ENCODE results near the gene UNC13C. TPM values are rescaled to one million over a fixed set of nuclear protein-coding genes. Genes with fewer than 3 reads are reported as not detected.

UNC13C gene
- total and polyA plus RNA-seq, 2 donors, result 0.04 to 9.9 TPM

GRCh38 chr15:54033869-54034458, 55.7 kb downstream of the UNC13C start:
- peak; percentile 8 for DNase-seq (ENCODE audit: extremely low spot score)
- Histone ChIP-seq H3K4me3 (ENCODE audit: low read depth, low read length) (no peak overlapping the region), H3K4me1 (ENCODE audit: insufficient read depth) (no peaks in the 10 kb centered on the region), H3K27ac (ENCODE audit: low read depth) (no peak overlapping the region), H3K36me3 (ENCODE audit: insufficient read depth) (no peaks in the 10 kb centered on the region)
- 23% methylated on average over 3 of the region's 3 CpGs for WGBS

- no peaks in the 10 kb centered on the region for H3K36me3 ChIP-seq (ENCODE audit: insufficient read depth)
- DNase-seq (ENCODE audit: extremely low spot score), result no peak
- no peak overlapping the region for H3K4me3 ChIP-seq (ENCODE audit: low read depth, low read length)
- H3K4me1 ChIP-seq (ENCODE audit: insufficient read depth), result no peaks in the 10 kb centered on the region
- H3K27ac ChIP-seq (ENCODE audit: low read depth), result no peak overlapping the region
- WGBS, result 94% methylated on average over 7 of the region's 7 CpGs
Measured at GRCh38 chr15:54035616-54036015, 57.4 kb downstream of the UNC13C start.

- WGBS, result 75% methylated on average over 2 of the region's 2 CpGs
- no peaks in the 10 kb centered on the region for H3K36me3 ChIP-seq (ENCODE audit: insufficient read depth)
- no peak for DNase-seq (ENCODE audit: extremely low spot score)
- H3K27ac ChIP-seq (ENCODE audit: low read depth), result no peak overlapping the region
- H3K4me1 ChIP-seq (ENCODE audit: insufficient read depth), result no peaks in the 10 kb centered on the region
- H3K4me3 ChIP-seq (ENCODE audit: low read depth, low read length), result no peak overlapping the region
Measured at GRCh38 chr15:54045397-54045796, 67.2 kb downstream of the UNC13C start.

GRCh38 chr15:54046093-54046492, 67.9 kb downstream of the UNC13C start:
- no peaks in the 10 kb centered on the region for H3K36me3 ChIP-seq (ENCODE audit: insufficient read depth)
- WGBS, result 85% methylated on average over 2 of the region's 2 CpGs
- H3K4me1 ChIP-seq (ENCODE audit: insufficient read depth), result no peaks in the 10 kb centered on the region
- H3K4me3 ChIP-seq (ENCODE audit: low read depth, low read length), result no peak overlapping the region
- no peak overlapping the region for H3K27ac ChIP-seq (ENCODE audit: low read depth)
- DNase-seq (ENCODE audit: extremely low spot score), result no peak

GRCh38 chr15:54064365-54064764, 86.1 kb downstream of the UNC13C start:
- no peak for DNase-seq (ENCODE audit: extremely low spot score)
- H3K36me3 ChIP-seq (ENCODE audit: insufficient read depth), result no peaks in the 10 kb centered on the region
- H3K27ac ChIP-seq (ENCODE audit: low read depth), result no peak overlapping the region
- H3K4me1 ChIP-seq (ENCODE audit: insufficient read depth), result no peaks in the 10 kb centered on the region
- 53% methylated on average over 3 of the region's 3 CpGs for WGBS
- no peak overlapping the region for H3K4me3 ChIP-seq (ENCODE audit: low read depth, low read length)

GRCh38 chr15:54066403-54066802, 88.2 kb downstream of the UNC13C start:
- no peaks in the 10 kb centered on the region for H3K4me1 ChIP-seq (ENCODE audit: insufficient read depth)
- no peak overlapping the region for H3K4me3 ChIP-seq (ENCODE audit: low read depth, low read length)
- H3K36me3 ChIP-seq (ENCODE audit: insufficient read depth), result no peaks in the 10 kb centered on the region
- no peak overlapping the region for H3K27ac ChIP-seq (ENCODE audit: low read depth)
- 78% methylated on average over 3 of the region's 3 CpGs for WGBS
- DNase-seq (ENCODE audit: extremely low spot score), result no peak

- 44% methylated on average over 7 of the region's 7 CpGs for WGBS
- no peak for DNase-seq (ENCODE audit: extremely low spot score)
- Histone ChIP-seq H3K4me1 (ENCODE audit: insufficient read depth) (no peaks in the 10 kb centered on the region), H3K27ac (ENCODE audit: low read depth) (no peak overlapping the region), H3K36me3 (ENCODE audit: insufficient read depth) (no peaks in the 10 kb centered on the region), H3K4me3 (ENCODE audit: low read depth, low read length) (no peak overlapping the region)
Measured at GRCh38 chr15:54082836-54083492, 104.7 kb downstream of the UNC13C start.

GRCh38 chr15:54083501-54083900, 105.3 kb downstream of the UNC13C start:
- 88% methylated on average over 4 of the region's 4 CpGs for WGBS
- Histone ChIP-seq H3K27ac (ENCODE audit: low read depth) (no peak overlapping the region), H3K4me3 (ENCODE audit: low read depth, low read length) (no peak overlapping the region), H3K4me1 (ENCODE audit: insufficient read depth) (no peaks in the 10 kb centered on the region), H3K36me3 (ENCODE audit: insufficient read depth) (no peaks in the 10 kb centered on the region)
- DNase-seq (ENCODE audit: extremely low spot score), result no peak

- WGBS, result 79% methylated on average over 7 of the region's 7 CpGs
- Histone ChIP-seq H3K4me1 (ENCODE audit: insufficient read depth) (no peaks in the 10 kb centered on the region), H3K4me3 (ENCODE audit: low read depth, low read length) (no peak overlapping the region), H3K27ac (ENCODE audit: low read depth) (no peak overlapping the region), H3K36me3 (ENCODE audit: insufficient read depth) (no peaks in the 10 kb centered on the region)
- no peak for DNase-seq (ENCODE audit: extremely low spot score)
Measured at GRCh38 chr15:54083991-54084390, 105.8 kb downstream of the UNC13C start.

GRCh38 chr15:54088837-54089236, 110.6 kb downstream of the UNC13C start:
- H3K4me1 ChIP-seq (ENCODE audit: insufficient read depth), result no peaks in the 10 kb centered on the region
- no peak overlapping the region for H3K4me3 ChIP-seq (ENCODE audit: low read depth, low read length)
- no peaks in the 10 kb centered on the region for H3K36me3 ChIP-seq (ENCODE audit: insufficient read depth)
- 85% methylated on average over 2 of the region's 2 CpGs for WGBS
- DNase-seq (ENCODE audit: extremely low spot score), result no peak
- H3K27ac ChIP-seq (ENCODE audit: low read depth), result no peak overlapping the region

GRCh38 chr15:54089776-54090175, 111.5 kb downstream of the UNC13C start:
- no peak for DNase-seq (ENCODE audit: extremely low spot score)
- H3K27ac ChIP-seq (ENCODE audit: low read depth), result no peak overlapping the region
- H3K4me3 ChIP-seq (ENCODE audit: low read depth, low read length), result no peak overlapping the region
- H3K36me3 ChIP-seq (ENCODE audit: insufficient read depth), result no peaks in the 10 kb centered on the region
- 70% methylated on average over 3 of the region's 3 CpGs for WGBS
- no peaks in the 10 kb centered on the region for H3K4me1 ChIP-seq (ENCODE audit: insufficient read depth)

- WGBS, result 64% methylated on average over 2 of the region's 2 CpGs
- Histone ChIP-seq H3K27ac (ENCODE audit: low read depth) (no peak overlapping the region), H3K4me3 (ENCODE audit: low read depth, low read length) (no peak overlapping the region), H3K4me1 (ENCODE audit: insufficient read depth) (no peaks in the 10 kb centered on the region), H3K36me3 (ENCODE audit: insufficient read depth) (no peaks in the 10 kb centered on the region)
- no peak for DNase-seq (ENCODE audit: extremely low spot score)
Measured at GRCh38 chr15:54091651-54092050, 113.4 kb downstream of the UNC13C start.

- no peak overlapping the region for H3K27ac ChIP-seq (ENCODE audit: low read depth)
- H3K36me3 ChIP-seq (ENCODE audit: insufficient read depth), result no peaks in the 10 kb centered on the region
- H3K4me1 ChIP-seq (ENCODE audit: insufficient read depth), result no peaks in the 10 kb centered on the region
- H3K4me3 ChIP-seq (ENCODE audit: low read depth, low read length), result no peak overlapping the region
- WGBS, result 83% methylated on average over 1 of the region's 1 CpG
- DNase-seq (ENCODE audit: extremely low spot score), result no peak
Measured at GRCh38 chr15:54094661-54095060, 116.4 kb downstream of the UNC13C start.

GRCh38 chr15:54097019-54097418, 118.8 kb downstream of the UNC13C start:
- Histone ChIP-seq H3K27ac (ENCODE audit: low read depth) (no peak overlapping the region), H3K4me3 (ENCODE audit: low read depth, low read length) (no peak overlapping the region), H3K36me3 (ENCODE audit: insufficient read depth) (no peaks in the 10 kb centered on the region), H3K4me1 (ENCODE audit: insufficient read depth) (no peaks in the 10 kb centered on the region)
- DNase-seq (ENCODE audit: extremely low spot score), result no peak

Measured in urinary bladder (tissue), 4 donors.